HPDE6-E6E7 (cell line): ENCODE measurements around the gene PYGB.

Experiments used
- DNase-seq: peaks from one replicate; pipeline ENCODE4 v3.0.0; 2011; ENCODE audit warnings: missing footprints; ENCODE audit errors: extremely low spot score

The PYGB gene

GRCh38 chr20:25216199-25216945, 31.5 kb upstream of the PYGB start:
- DNase-seq = no peak

DNA sequence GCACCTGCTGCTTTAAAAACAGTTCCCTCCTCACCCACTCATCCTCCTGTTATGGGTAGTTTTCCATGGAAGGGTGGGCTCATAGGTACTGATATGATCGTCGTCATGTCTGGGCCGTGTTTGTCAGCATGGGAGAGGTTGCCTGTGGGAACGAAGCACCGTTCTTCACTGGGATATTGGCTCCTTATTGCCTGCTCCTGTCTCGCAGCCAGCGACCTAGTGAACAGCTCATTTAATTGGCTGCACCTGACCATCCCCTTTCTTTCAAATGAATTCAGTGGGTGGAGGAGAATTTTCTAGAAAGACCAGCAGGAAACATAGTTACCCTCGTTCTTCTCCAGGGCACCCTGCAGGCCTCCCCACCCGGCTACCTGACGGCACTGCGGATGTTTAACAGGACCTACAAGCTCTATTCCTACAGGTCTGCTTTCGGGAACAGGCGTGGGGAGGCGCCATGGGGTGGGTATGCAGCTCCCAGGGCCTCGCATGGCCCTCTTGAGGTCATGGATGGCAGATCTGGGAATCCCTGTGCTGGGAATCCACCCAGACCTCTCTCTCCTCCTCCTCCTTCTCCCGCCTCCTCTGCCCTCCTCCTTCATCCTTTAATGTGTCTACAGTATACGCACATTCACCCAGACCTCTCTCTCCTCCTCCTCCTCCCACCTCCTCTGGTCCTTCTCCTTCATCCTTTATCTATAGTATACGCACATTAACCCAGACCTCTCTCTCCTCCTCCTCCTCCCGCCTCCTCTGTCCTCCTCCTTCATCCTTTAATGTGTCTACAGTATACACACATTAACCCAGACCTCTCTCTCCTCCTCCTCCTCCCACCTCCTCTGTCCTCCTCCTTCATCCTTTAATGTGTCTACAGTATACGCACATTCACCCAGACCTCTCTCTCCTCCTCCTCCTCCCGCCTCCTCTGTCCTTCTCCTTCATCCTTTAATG, 30.4 kb upstream of the PYGB start:
- no peak for DNase-seq

- no peak for DNase-seq
These were observed 29.8 kb upstream of the PYGB start for GRCh38 chr20:25218109-25218486.

GRCh38 chr20:25218492-25218891, 29.4 kb upstream of the PYGB start:
- no peak for DNase-seq

GRCh38 chr20:25219365-25219764, 28.5 kb upstream of the PYGB start:
- no peak for DNase-seq

DNA sequence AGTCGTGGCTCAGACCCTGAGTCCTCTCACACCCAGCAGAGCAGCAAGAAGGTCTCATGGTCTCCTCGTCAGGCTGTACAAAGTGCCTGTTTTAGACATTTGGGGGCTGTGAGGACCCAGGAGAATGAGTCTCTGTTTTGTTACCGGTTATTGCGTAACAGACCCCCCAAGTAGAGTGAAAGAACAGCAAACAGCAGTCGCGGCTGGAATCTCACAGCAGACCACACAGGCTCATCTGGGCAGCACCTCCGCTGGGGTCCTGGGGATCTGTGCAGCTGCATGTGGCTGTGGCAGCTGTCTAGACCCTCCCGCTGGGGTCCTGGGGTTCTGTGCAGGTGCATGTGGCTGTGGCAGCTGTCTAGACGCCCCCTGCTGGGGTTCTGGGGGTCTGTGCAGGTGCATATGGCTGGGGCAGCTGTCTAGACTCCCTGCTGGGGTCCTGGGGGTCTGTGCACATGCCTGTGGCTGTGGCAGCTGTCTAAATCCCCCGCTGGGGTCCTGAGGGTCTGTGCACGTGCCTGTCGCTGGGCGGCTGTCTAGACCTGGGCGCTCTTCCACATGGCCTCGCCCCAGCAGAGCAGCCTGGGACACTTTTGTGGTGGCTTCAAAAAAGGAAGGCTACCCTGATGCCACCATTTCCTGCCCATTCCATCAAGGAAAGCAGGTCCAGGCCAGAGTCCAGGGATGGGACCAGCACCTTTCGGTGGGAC, 27.7 kb upstream of the PYGB start:
- no peak for DNase-seq

GRCh38 chr20:25220810-25221591, 26.9 kb upstream of the PYGB start:
- DNase-seq = no peak

DNA sequence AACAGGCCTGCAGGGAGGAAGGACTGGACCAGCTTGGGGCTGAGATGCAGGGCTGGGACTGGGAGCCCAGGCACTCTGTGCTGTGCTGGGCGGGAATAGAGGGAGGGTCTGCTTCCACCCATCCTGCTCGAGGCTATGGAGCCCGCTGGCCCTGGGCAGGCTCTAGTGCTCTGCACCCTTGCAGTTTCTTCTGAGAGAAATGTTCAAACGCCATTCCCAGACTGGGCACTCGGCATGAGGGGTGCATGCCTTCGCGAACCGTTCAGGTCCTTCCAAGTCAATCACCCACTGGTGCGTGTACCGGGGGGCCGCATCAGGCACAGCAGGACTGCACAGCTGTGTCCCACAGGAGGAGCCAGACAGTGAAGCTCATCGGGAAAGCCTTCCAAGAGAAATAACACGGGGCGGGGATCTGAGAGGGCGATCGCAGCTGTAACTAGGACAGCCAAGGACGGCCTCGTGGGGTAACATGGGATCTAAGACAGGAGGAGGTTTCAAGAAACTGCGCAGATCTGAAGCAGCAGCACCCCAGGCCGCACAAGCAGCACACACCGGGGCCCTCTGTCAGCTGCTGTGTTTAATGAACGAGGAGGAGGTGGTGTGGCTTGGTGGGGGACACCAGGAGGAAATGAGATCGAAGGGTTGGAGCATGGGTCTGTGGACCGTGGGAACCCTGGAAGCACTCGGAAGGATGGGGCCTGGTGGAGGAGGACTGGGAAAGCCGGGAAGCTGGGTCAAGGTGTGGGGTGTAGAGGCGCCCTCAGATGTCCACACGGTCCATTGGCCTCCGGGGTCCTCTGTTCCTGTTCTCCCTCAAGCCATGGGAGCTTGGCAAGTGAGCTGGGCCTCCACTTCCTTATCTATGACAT, 26.1 kb upstream of the PYGB start:
- DNase-seq = no peak

GRCh38 chr20:25222461-25223178, 25.3 kb upstream of the PYGB start:
- no peak for DNase-seq

DNA sequence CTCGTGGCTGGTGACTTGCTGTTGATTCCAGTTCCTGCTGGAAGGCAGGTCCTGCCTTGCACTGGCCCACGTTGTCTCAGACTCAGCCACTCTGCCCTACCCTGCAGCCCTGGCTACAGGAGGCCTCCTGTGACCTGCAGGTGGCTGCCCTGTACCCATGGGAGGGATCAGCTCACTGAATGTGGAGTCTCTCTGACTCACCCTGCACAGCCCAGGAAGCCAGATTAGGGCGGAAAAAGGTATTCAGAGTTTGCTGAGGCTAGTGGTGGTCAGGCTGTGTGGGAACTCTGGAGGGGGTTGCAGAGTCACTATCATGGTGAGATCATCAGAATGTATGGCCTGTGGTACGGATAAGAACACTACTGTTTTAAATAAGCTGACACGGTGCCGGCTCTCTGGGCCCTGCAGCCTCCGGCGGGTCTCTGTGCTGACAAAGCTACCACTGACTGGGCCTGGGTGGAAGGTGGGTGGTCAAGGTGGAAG, 24.7 kb upstream of the PYGB start:
- peak; percentile 100 for DNase-seq

GRCh38 chr20:25223765-25224720, 23.8 kb upstream of the PYGB start:
- no peak for DNase-seq

- no peak for DNase-seq
These were observed 22.9 kb upstream of the PYGB start for GRCh38 chr20:25224941-25225340.

DNA sequence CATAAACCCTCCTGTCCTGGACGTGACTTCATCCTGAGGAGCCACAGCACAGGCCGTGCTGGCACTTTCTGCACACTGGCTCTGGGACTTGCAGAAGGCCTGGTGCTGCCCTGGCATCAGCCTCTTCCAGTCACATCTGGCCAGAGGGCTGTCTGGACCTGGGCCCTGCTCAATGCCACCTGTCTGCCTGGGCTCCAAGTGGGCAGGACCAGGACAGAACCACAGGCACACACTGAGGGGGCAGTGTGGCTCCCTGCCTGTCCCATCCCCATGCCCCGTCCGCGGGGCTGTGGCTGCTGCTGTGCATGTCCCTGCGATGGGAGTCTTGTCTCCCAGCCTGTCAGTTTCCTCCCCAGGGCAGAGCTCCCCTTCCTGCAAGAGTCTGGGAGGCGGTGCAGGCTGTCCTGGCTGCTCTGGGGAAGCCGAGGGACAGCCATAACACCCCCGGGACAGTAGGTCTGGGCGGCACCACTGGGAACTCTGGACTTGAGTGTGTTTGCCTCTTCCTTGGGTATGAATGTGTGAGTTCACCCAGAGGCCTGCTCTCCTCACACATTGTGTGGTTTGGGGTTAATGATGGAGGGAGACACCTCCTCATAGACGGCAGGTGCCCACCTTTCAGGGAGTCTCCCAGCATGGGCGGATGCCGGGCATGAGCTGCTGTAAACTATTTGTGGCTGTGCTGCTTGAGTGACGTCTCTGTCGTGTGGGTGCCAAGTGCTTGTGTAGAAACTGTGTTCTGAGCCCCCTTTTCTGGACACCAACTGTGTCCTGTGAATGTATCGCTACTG, 22.0 kb upstream of the PYGB start:
- no peak for DNase-seq

GRCh38 chr20:25226433-25227316, 21.2 kb upstream of the PYGB start:
- no peak for DNase-seq

GRCh38 chr20:25227317-25227831, 20.5 kb upstream of the PYGB start:
- DNase-seq = no peak

DNA sequence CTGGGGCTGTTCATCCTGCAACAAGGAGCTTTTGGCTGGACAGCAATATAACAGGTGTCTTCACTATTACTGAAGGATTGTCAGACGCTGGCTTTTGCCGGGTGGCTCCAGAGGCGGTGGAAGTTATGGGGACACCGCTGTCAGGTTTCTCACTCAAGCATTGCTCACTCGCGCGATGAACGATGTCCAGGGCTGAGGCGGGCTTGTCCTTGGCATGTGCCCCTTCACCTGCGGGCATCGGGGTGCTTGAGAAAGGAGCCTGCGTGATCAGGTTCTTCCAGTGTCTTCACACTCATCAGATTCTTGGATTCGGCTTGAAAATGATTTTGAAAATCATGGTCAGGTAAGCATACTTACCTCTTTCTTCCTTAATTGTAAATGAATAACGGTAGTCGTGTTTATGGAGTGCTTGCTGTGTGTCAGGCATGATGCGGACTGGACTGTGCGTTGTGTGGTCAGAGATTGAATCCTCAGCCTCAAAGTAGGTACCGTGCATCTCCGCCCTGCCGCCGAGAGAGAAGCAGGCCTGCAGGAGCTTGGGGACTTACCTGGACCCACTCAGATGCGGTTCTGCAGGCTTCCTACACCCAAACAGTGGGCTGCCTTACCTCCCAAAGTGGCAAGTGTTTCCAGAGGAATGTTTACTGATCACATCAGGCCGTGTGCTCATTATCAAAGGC, 18.3 kb upstream of the PYGB start:
- no peak for DNase-seq
